Liver (tissue), 9 donors: ENCODE results near the gene KIF6. TPM values are rescaled to one million over a fixed set of nuclear protein-coding genes. Genes with fewer than 3 reads are reported as not detected.

Experiments
- DNase-seq: peaks from one replicate; pipeline ENCODE4 v3.0.0-alpha.2; 2017; ENCODE audit warnings: low spot score
- H3K27ac ChIP-seq, 2 donors: one replicate each; pipeline ENCODE4 v1.7.0; 2013; ENCODE audit warnings: inconsistent platforms in 2 of 2, low read length in 2 of 2, control low read depth in 1 of 2, low read depth in 1 of 2, mild to moderate bottlenecking in 1 of 2
- H3K27me3 ChIP-seq, 4 donors: one replicate each; pipeline versions ENCODE4 v1.6.1 to v1.7.0; 2013; ENCODE audit warnings: low read length in 3 of 4, inconsistent platforms in 1 of 4, mild to moderate bottlenecking in 1 of 4, moderate library complexity in 1 of 4; ENCODE audit not compliant: control insufficient read depth in 4 of 4, insufficient read depth in 4 of 4
- H3K36me3 ChIP-seq, 4 donors: one replicate each; pipeline versions ENCODE4 v1.6.1 to v1.7.0; 2013; ENCODE audit warnings: low read length in 3 of 4, mild to moderate bottlenecking in 3 of 4, low read depth in 1 of 4, moderate library complexity in 1 of 4; ENCODE audit not compliant: control insufficient read depth in 4 of 4, insufficient read depth in 3 of 4
- H3K4me1 ChIP-seq, 4 donors: one replicate each; pipeline versions ENCODE4 v1.6.1 to v1.7.0; 2013; ENCODE audit warnings: low read length in 3 of 4, mild to moderate bottlenecking in 3 of 4, moderate library complexity in 1 of 4; ENCODE audit not compliant: control insufficient read depth in 4 of 4, insufficient read depth in 4 of 4
- H3K4me3 ChIP-seq, 3 donors: one replicate each; pipeline versions ENCODE4 v1.6.1 to v1.7.0; 2013; ENCODE audit warnings: low read length in 3 of 3, control low read depth in 1 of 3, low read depth in 1 of 3, mild to moderate bottlenecking in 1 of 3
- H3K9ac ChIP-seq, 2 donors: one replicate each; pipeline ENCODE4 v1.7.0; 2013; ENCODE audit warnings: low read length in 2 of 2, mild to moderate bottlenecking in 2 of 2, moderate library complexity in 2 of 2, control low read depth in 1 of 2, low read depth in 1 of 2
- H3K9me3 ChIP-seq, 4 donors: one replicate each; pipeline versions ENCODE4 v1.6.1 to v1.7.0; 2013; ENCODE audit warnings: low read length in 3 of 4; ENCODE audit not compliant: control insufficient read depth in 4 of 4
- ATF3 ChIP-seq: IDR thresholded peaks from 2 replicates; pipeline ENCODE4 v1.6.1; 2016; ENCODE audit warnings: antibody characterized with exemption
- CTCF ChIP-seq: fragments of 150-350 bp; IDR thresholded peaks from 2 replicates; pipeline ENCODE4 v1.5.1; 2017; ENCODE audit warnings: improper control_type of control experiment, low read depth, low read length; ENCODE audit not compliant: missing input control
- EGR1 ChIP-seq, 2 donors: IDR thresholded peaks; 2 replicates each; pipeline ENCODE4 v1.6.1; 2016 to 2018; ENCODE audit warnings: antibody characterized with exemption in 2 of 2, low read depth in 2 of 2
- FOXA1 ChIP-seq: IDR thresholded peaks from 2 replicates; pipeline ENCODE4 v1.6.1; 2016; ENCODE audit warnings: antibody characterized with exemption
- FOXA2 ChIP-seq: IDR thresholded peaks from 2 replicates; pipeline ENCODE4 v1.6.1; 2016; ENCODE audit warnings: antibody characterized with exemption
- GABPA ChIP-seq, 2 donors: IDR thresholded peaks in 1 of 2; conservative IDR thresholded peaks in 1 of 2; 2 replicates each; pipeline ENCODE4 v1.6.1; 2016; ENCODE audit warnings: antibody characterized with exemption in 2 of 2, mild to moderate bottlenecking in 1 of 2, moderate library complexity in 1 of 2
- HNF4A ChIP-seq, 2 donors: conservative IDR thresholded peaks; 2 replicates each; pipeline ENCODE4 v1.6.1; 2016; ENCODE audit warnings: antibody characterized with exemption in 2 of 2, mild to moderate bottlenecking in 2 of 2
- JUND ChIP-seq, 2 donors: IDR thresholded peaks; 2 replicates each; pipeline ENCODE4 v1.6.1; 2016; ENCODE audit warnings: antibody characterized with exemption in 2 of 2
- MAX ChIP-seq: IDR thresholded peaks from 2 replicates; pipeline ENCODE4 v1.6.1; 2016; ENCODE audit warnings: antibody characterized with exemption
- NR2F2 ChIP-seq: IDR thresholded peaks from 2 replicates; pipeline ENCODE4 v1.6.1; 2016; ENCODE audit warnings: antibody characterized with exemption
- RAD21 ChIP-seq, 2 donors: IDR thresholded peaks; 2 replicates each; pipeline ENCODE4 v1.6.1; 2016; ENCODE audit warnings: antibody characterized with exemption in 2 of 2, mild to moderate bottlenecking in 2 of 2
- REST ChIP-seq: IDR thresholded peaks from 2 replicates; pipeline ENCODE4 v1.6.1; 2016; ENCODE audit warnings: antibody characterized with exemption, mild to moderate bottlenecking
- RXRA ChIP-seq, 2 donors: IDR thresholded peaks; 2 replicates each; pipeline ENCODE4 v1.6.1; 2017 to 2018; ENCODE audit warnings: antibody characterized with exemption in 2 of 2, mild to moderate bottlenecking in 1 of 2
- SP1 ChIP-seq: IDR thresholded peaks from 2 replicates; pipeline ENCODE4 v1.6.1; 2018; ENCODE audit warnings: antibody characterized with exemption, mild to moderate bottlenecking
- TAF1 ChIP-seq: conservative IDR thresholded peaks from 2 replicates; pipeline ENCODE4 v1.6.1; 2016; ENCODE audit warnings: antibody characterized with exemption, mild to moderate bottlenecking
- YY1 ChIP-seq: IDR thresholded peaks from 2 replicates; pipeline ENCODE4 v1.6.1; 2016; ENCODE audit warnings: antibody characterized with exemption, mild to moderate bottlenecking
- ZBTB33 ChIP-seq: IDR thresholded peaks from 2 replicates; pipeline ENCODE4 v1.6.1; 2016; ENCODE audit warnings: antibody characterized with exemption
- WGBS: extraction: QIAGEN DNeasy Blood & Tissue Kit; methylation state at CpG from one replicate; pipeline ENCODE4 v1.1.7; 2013; 5-methylcytosine and 5-hydroxymethylcytosine counted together
- polyA plus RNA-seq, 2 donors: library from polyadenylated mRNA; stranded (reverse) in 1 of 2; unstranded in 1 of 2; fragments of 200-250 nt in 1 of 2; fragments of >200 nt in 1 of 2; fragmentation: Nextera tagmentation in 1 of 2; extraction: Ambion mirVana in 1 of 2; gene quantifications; one replicate each; pipeline versions ENCODE4 v1.2.1 to v1.2.3, GENCODE V29; 2013 to 2015
- total RNA-seq, 2 donors: library from RNA; depleted of rRNA; stranded (reverse); fragments of >200 nt; gene quantifications; one replicate each; pipeline ENCODE4 v1.2.3, GENCODE V29; 2014
- donor health status: healthy.
- donor health status: healthy.
- donor health status: healthy.
- donor health status: healthy.
- donor health status: healthy.

The KIF6 gene
- total and polyA plus RNA-seq, 4 donors, result 0.17 to 7.5 (median 0.29) TPM

- H3K36me3 ChIP-seq, result no peaks in the 10 kb centered on the region
- H3K4me3 ChIP-seq, result no peak overlapping the region
- H3K27me3 ChIP-seq, result no peaks in the 10 kb centered on the region
- DNase-seq, result no peak
- 98% methylated on average over 3 of the region's 3 CpGs for WGBS
- no peak for TF ChIP-seq HNF4A (conservative IDR thresholded peaks at IDR 0.05)
- TF ChIP-seq MAX, result no peak
- no peak for TF ChIP-seq SP1
- no peak for TF ChIP-seq FOXA1
- TF ChIP-seq ATF3, result no peak
- no peak for TF ChIP-seq RAD21 (IDR thresholded peaks at IDR 0.05)
- TF ChIP-seq REST, result no peak
- no peak for TF ChIP-seq CTCF
- no peak for TF ChIP-seq EGR1 (IDR thresholded peaks at IDR 0.05; ENCODE audit: low read depth in 2 of 2)
- TF ChIP-seq FOXA2, result no peak
- no peak for TF ChIP-seq ZBTB33
- TF ChIP-seq YY1, result no peak
- no peak for TF ChIP-seq JUND (IDR thresholded peaks at IDR 0.05)
- TF ChIP-seq RXRA (IDR thresholded peaks at IDR 0.05), result no peak
- no peak for TF ChIP-seq GABPA (IDR thresholded peaks at IDR 0.05 in 1 of 2, conservative IDR thresholded peaks at IDR 0.05 in 1 of 2)
- TF ChIP-seq TAF1, result no peak
- H3K9ac ChIP-seq, result no peak overlapping the region
- H3K27ac ChIP-seq, result no peak overlapping the region
- H3K4me1 ChIP-seq, result peaks cover 0 to 8% (median 5%) of the 10 kb centered on the region in 4 donors
- no peaks in the 10 kb centered on the region for H3K9me3 ChIP-seq
Observed at GRCh38 chr6:39401376-39401775, 323.8 kb downstream of the KIF6 start.

GRCh38 chr6:39400026-39400425, 325.2 kb downstream of the KIF6 start:
- no peak for TF ChIP-seq SP1
- TF ChIP-seq TAF1, result no peak
- no peak for TF ChIP-seq HNF4A (conservative IDR thresholded peaks at IDR 0.05)
- TF ChIP-seq EGR1 (IDR thresholded peaks at IDR 0.05; ENCODE audit: low read depth in 2 of 2), result no peak
- TF ChIP-seq JUND (IDR thresholded peaks at IDR 0.05), result no peak
- no peak for TF ChIP-seq NR2F2
- WGBS, result 96% methylated on average over 3 of the region's 3 CpGs
- H3K9me3 ChIP-seq, result no peaks in the 10 kb centered on the region

More at GRCh38 chr6:39400026-39400425, 325.2 kb downstream of the KIF6 start:
- no peaks in the 10 kb centered on the region for H3K27me3 ChIP-seq
- H3K27ac ChIP-seq, result no peak overlapping the region
- H3K36me3 ChIP-seq, result no peaks in the 10 kb centered on the region
- DNase-seq, result no peak
- no peak overlapping the region for H3K9ac ChIP-seq
- H3K4me3 ChIP-seq, result no peak overlapping the region
- H3K4me1 ChIP-seq, result peaks cover 0 to 5% (median under 1%) of the 10 kb centered on the region in 4 donors
